T-helper 2 cell treated with Interferon-gamma antibody and Interleukin-4, amounts not matched to agents 5 μg/mL and 100 μg/mL, for 36 hours (primary cell): ENCODE data around the gene PPP1R1B.
A peak's percentile ranks its signal among the peaks of the same experiment; 100 is the strongest.

Source experiments
- DNase-seq: peaks from one replicate; pipeline ENCODE4 v3.0.0; 2021; ENCODE audit warnings: low spot score
- H3K27ac Mint-ChIP-seq: one replicate; pipeline ENCODE4 v1.8.0; 2021; ENCODE audit warnings: mild to moderate bottlenecking, mixed read lengths
- H3K27me3 Mint-ChIP-seq: one replicate; pipeline ENCODE4 v1.8.0; 2021; ENCODE audit warnings: low read depth, mixed read lengths
- H3K36me3 Mint-ChIP-seq: one replicate; pipeline ENCODE4 v1.8.0; 2021; ENCODE audit warnings: low read depth, mixed read lengths
- H3K4me1 Mint-ChIP-seq: one replicate; pipeline ENCODE4 v1.8.0; 2021; ENCODE audit warnings: low read depth, mixed read lengths
- H3K4me3 Mint-ChIP-seq: one replicate; pipeline ENCODE4 v1.8.0; 2022; ENCODE audit warnings: mild to moderate bottlenecking, moderate library complexity, mixed read lengths
- H3K9me3 Mint-ChIP-seq: one replicate; pipeline ENCODE4 v1.8.0; 2021; ENCODE audit warnings: mixed read lengths

The PPP1R1B gene

GRCh38 chr17:39653662-39654331, 27.0 kb downstream of the PPP1R1B start:
- peaks cover 11% of the 10 kb centered on the region for H3K36me3 Mint-ChIP-seq
- H3K4me1 Mint-ChIP-seq, result peaks cover 8% of the 10 kb centered on the region
- no peaks in the 10 kb centered on the region for H3K9me3 Mint-ChIP-seq

DNA sequence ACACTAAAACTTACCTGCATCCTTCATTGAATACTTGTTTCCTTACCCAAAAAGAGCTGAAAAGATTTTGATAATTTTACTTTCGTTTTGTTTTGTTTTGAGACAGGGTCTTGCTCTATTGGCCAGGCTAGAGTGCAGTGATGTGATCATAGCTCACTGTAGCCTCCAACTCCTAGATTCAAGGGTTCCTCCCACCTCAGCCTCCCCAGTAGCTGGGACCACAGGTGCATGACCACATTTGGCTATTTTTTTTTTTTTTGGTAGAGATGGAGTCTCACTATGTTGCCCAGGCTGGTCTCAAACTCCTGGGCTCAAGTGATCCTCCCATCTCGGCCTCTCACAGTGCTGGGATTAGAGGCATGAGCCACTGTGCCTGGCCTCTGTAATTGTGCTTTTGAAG, 28.4 kb downstream of the PPP1R1B start:
- no peaks in the 10 kb centered on the region for H3K27me3 Mint-ChIP-seq
- no peak for DNase-seq
- H3K4me3 Mint-ChIP-seq, result no peak overlapping the region
- H3K36me3 Mint-ChIP-seq, result peaks cover 11% of the 10 kb centered on the region
- no peaks in the 10 kb centered on the region for H3K9me3 Mint-ChIP-seq
- H3K4me1 Mint-ChIP-seq, result peaks cover 8% of the 10 kb centered on the region
- no peak overlapping the region for H3K27ac Mint-ChIP-seq

More at GRCh38 chr17:39653662-39654331, 27.0 kb downstream of the PPP1R1B start:
- no peak overlapping the region for H3K4me3 Mint-ChIP-seq
- no peaks in the 10 kb centered on the region for H3K27me3 Mint-ChIP-seq
- DNase-seq, result peak; percentile 59
- peak overlapping the region; percentile 29 for H3K27ac Mint-ChIP-seq

DNA sequence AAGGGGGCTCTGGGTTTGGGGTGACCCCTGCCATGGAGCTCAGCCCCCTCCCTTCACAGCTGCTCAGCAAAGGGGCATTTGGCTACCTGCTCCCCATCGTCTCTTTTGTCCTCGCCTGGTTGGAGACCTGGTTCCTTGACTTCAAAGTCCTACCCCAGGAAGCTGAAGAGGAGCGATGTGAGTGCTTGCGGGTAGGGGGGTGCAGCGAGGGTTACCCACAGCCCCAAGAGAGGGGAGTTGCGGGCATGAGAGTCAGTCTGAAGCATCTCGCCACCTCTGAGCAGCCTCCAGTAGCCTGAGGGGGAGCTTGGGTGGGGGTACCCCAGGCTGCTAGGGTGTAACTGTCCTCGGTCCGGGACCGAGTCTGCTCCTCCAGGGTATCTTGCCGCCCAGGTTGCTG, 31.6 kb downstream of the PPP1R1B start:
- H3K9me3 Mint-ChIP-seq, result no peaks in the 10 kb centered on the region
- no peak overlapping the region for H3K27ac Mint-ChIP-seq
- no peak overlapping the region for H3K4me3 Mint-ChIP-seq
- H3K36me3 Mint-ChIP-seq, result peaks cover 21% of the 10 kb centered on the region
- no peaks in the 10 kb centered on the region for H3K27me3 Mint-ChIP-seq
- H3K4me1 Mint-ChIP-seq, result peaks cover 5% of the 10 kb centered on the region
- DNase-seq, result no peak

- DNase-seq, result no peak
- Mint-ChIP-seq H3K27me3 (no peaks in the 10 kb centered on the region), H3K27ac (no peak overlapping the region), H3K36me3 (peaks cover 18% of the 10 kb centered on the region), H3K4me3 (no peak overlapping the region), H3K9me3 (no peaks in the 10 kb centered on the region), H3K4me1 (peaks cover 3% of the 10 kb centered on the region)
Observed at GRCh38 chr17:39658760-39659159, 32.0 kb downstream of the PPP1R1B start.

- Mint-ChIP-seq H3K4me3 (no peak overlapping the region), H3K4me1 (no peaks in the 10 kb centered on the region), H3K27me3 (no peaks in the 10 kb centered on the region), H3K36me3 (peaks cover 18% of the 10 kb centered on the region), H3K9me3 (no peaks in the 10 kb centered on the region), H3K27ac (no peak overlapping the region)
- no peak for DNase-seq
Observed at GRCh38 chr17:39659279-39660010, 32.7 kb downstream of the PPP1R1B start.

- no peaks in the 10 kb centered on the region for H3K9me3 Mint-ChIP-seq
- peaks cover 18% of the 10 kb centered on the region for H3K36me3 Mint-ChIP-seq
- no peak for DNase-seq
- H3K4me1 Mint-ChIP-seq, result no peaks in the 10 kb centered on the region
- no peaks in the 10 kb centered on the region for H3K27me3 Mint-ChIP-seq
- H3K4me3 Mint-ChIP-seq, result no peak overlapping the region
- H3K27ac Mint-ChIP-seq, result no peak overlapping the region
Observed at GRCh38 chr17:39660011-39660360, 33.2 kb downstream of the PPP1R1B start.

DNA sequence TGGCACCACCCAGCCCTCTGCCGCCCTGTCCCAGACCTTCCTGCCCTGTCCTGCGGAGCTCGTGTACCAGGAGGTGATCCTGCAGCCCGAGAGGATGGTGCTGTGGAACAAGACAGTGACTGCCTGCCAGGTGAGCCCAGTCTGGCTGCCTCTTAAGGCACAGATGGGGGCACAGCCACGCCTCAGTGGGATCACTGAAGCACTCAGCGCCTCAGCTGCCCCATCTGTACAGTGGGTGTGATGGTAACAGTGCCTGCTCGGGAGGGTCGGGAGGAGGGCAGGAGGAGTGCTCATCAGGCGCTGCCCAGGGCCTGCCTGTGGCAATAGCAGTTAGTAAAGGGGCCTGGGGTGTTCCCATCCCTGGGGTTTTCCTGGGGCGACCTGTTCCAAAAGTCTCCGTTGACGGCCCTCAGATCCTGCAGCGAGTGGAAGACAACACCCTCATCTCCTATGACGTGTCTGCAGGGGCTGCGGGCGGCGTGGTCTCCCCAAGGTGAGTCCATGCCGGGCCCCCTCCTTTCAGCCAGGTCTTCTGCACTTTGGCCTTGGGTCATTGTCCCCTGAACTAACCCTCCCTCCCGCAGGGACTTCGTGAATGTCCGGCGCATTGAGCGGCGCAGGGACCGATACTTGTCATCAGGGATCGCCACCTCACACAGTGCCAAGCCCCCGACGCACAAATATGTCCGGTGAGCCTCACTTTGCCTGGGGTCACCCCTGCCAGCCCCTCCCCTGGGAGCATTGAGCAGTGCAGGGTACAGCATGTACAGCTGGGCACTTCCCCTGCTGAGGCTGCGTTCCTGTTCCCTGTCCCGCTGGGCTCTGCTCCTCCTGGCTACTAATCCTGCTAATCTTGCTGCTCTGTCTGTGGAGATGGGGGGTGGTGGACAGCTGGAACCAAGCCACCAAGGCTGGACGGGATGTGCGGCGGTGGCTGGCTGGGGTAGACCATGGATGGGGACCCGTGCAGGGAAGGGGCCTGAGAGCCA, 33.9 kb downstream of the PPP1R1B start:
- Mint-ChIP-seq H3K27me3 (peaks cover 1% of the 10 kb centered on the region), H3K9me3 (no peaks in the 10 kb centered on the region), H3K4me3 (no peak overlapping the region), H3K4me1 (no peaks in the 10 kb centered on the region), H3K27ac (no peak overlapping the region), H3K36me3 (peaks cover 16% of the 10 kb centered on the region)
- no peak for DNase-seq

- Mint-ChIP-seq H3K9me3 (no peaks in the 10 kb centered on the region), H3K27ac (no peak overlapping the region), H3K27me3 (peaks cover 11% of the 10 kb centered on the region), H3K4me3 (no peak overlapping the region), H3K4me1 (no peaks in the 10 kb centered on the region), H3K36me3 (peaks cover 15% of the 10 kb centered on the region)
- DNase-seq, result no peak
Observed at GRCh38 chr17:39661744-39662541, 35.2 kb downstream of the PPP1R1B start.

GRCh38 chr17:39662551-39663339, 36.0 kb downstream of the PPP1R1B start:
- peaks cover 14% of the 10 kb centered on the region for H3K36me3 Mint-ChIP-seq
- peaks cover 13% of the 10 kb centered on the region for H3K27me3 Mint-ChIP-seq
- H3K4me1 Mint-ChIP-seq, result no peaks in the 10 kb centered on the region
- no peak for DNase-seq
- H3K4me3 Mint-ChIP-seq, result no peak overlapping the region
- no peak overlapping the region for H3K27ac Mint-ChIP-seq
- no peaks in the 10 kb centered on the region for H3K9me3 Mint-ChIP-seq

- no peaks in the 10 kb centered on the region for H3K4me1 Mint-ChIP-seq
- H3K4me3 Mint-ChIP-seq, result no peak overlapping the region
- peaks cover 17% of the 10 kb centered on the region for H3K27me3 Mint-ChIP-seq
- H3K9me3 Mint-ChIP-seq, result no peaks in the 10 kb centered on the region
- no peak for DNase-seq
- no peak overlapping the region for H3K27ac Mint-ChIP-seq
- peaks cover 11% of the 10 kb centered on the region for H3K36me3 Mint-ChIP-seq
Observed at GRCh38 chr17:39663340-39663687, 36.6 kb downstream of the PPP1R1B start.

- H3K4me1 Mint-ChIP-seq, result peaks cover 4% of the 10 kb centered on the region
- no peaks in the 10 kb centered on the region for H3K9me3 Mint-ChIP-seq
- peaks cover 11% of the 10 kb centered on the region for H3K36me3 Mint-ChIP-seq
- H3K27ac Mint-ChIP-seq, result no peak overlapping the region
- no peak for DNase-seq
- H3K4me3 Mint-ChIP-seq, result no peak overlapping the region
- H3K27me3 Mint-ChIP-seq, result peaks cover 21% of the 10 kb centered on the region
Observed at GRCh38 chr17:39663688-39664580, 37.2 kb downstream of the PPP1R1B start.
